SK-N-DZ (cell line): Measurements from ENCODE around the gene AFAP1.

Source experiments
- DNase-seq: peaks from one replicate; pipeline ENCODE4 v3.0.0-alpha.2; 2015; ENCODE audit warnings: low spot score

The AFAP1 gene

DNA sequence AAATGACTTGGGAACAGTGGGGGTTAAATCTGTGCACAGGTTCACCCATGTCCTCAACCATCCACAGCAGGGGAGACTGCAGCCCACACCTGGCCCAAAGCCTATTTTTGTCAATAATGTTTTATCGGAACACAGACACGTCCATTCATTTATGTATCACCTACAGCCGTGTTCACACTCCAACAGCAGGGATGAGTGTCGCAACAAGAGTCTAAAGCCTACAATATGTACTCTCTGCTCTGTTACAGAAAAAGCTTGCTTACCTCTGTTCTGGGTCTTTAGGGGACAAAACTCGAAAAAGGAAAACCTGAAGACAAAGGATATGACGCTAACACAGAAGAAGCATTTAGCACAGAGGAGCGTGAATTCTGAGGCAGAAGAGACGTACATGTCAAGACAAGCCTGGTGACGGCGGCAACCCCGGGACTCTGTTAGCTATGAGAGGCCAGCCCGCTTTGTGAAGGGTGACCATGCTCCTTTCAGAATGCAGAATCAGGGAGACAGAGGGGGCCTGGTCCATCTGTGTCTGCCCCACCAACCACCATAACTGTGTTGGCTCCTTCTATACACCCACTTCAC is 45.5 kb downstream of the AFAP1 start:
- no peak for DNase-seq

- DNase-seq = no peak
These were observed 46.1 kb downstream of the AFAP1 start for GRCh38 chr4:7893539-7893938.

DNA sequence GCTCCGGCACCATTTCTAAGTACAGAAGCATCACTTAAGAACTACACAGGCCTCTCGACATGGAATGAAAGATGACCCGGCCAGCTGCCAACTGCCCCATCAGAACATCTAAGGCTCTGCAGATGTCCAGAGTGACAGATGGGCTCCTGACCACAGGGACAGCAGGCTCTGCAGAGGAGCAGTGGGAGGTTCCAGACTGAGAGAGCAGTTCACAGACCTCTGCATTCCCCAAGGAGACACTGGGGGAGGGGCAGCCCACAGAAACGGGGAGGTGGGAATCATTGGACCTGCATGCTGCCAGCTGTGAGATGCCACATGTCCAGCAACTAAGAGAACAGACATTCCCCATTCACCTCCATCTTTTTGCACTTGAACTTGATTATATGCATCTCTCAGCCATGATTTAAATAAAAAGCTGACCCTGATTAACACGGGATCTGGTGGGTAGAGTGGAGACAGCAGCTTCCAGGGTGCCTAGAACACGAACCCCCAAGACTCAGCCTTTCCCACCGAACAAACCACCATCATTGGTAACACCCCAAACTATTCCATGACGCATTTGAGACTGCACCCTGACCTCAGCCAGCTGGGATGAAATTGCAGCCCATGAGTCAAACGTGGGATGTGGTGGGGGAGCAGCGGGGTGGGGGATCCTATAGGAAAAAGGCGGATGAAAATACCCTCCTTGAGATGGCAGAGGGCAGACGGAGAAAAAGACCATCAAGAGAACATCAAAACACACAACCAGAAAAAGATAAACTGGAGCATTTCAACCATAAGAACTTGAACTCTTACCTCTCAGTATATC is 47.2 kb downstream of the AFAP1 start:
- DNase-seq = peak; percentile 88

- DNase-seq = no peak
These were observed 48.8 kb downstream of the AFAP1 start for GRCh38 chr4:7890635-7891393.

- no peak for DNase-seq
These were observed 52.2 kb downstream of the AFAP1 start for GRCh38 chr4:7887436-7887835.

DNA sequence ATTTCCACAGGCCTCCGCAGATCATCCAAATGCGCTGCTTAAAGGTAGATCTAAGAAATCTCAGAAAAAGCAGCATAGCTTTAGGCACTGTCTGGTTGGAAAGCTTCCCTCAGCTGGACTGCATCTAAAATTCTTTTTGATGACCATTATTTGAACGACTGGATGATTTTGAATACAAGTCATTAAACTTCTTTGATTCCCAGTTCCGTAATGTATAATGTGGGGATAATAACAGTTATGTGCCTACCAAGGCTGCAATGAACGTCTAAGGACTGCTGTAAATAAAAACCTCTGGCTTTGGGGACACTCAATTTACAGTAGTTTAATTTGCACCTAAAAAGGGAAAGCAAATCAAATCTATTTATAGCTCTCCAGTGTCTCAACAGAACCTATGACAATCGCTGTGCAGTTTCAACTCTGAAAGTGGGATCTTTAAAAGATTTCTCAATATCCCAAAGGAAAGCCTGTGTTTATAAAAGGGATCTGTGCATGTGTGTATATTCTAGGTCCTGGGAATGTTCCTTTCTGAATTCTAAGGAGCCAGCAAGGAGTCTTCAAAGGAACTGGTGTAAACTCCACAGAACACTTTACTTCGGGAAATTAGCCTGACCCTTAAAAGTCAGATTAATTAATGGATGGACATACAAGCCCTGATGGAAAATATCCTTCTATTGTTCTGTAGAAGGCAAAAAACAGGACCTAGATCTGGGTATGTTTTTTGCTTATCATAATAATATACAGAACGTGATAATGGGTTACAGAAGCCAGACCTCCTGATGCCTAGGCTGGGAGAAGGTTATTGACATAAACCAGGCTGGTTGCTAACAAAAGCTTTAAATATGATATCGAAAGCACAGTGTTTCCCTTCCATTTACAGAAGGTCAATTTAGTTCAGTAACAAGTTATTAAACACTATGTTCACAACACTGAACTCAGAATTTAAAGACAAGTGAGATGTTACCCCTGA is 53.4 kb downstream of the AFAP1 start:
- peak; percentile 79 for DNase-seq

DNA sequence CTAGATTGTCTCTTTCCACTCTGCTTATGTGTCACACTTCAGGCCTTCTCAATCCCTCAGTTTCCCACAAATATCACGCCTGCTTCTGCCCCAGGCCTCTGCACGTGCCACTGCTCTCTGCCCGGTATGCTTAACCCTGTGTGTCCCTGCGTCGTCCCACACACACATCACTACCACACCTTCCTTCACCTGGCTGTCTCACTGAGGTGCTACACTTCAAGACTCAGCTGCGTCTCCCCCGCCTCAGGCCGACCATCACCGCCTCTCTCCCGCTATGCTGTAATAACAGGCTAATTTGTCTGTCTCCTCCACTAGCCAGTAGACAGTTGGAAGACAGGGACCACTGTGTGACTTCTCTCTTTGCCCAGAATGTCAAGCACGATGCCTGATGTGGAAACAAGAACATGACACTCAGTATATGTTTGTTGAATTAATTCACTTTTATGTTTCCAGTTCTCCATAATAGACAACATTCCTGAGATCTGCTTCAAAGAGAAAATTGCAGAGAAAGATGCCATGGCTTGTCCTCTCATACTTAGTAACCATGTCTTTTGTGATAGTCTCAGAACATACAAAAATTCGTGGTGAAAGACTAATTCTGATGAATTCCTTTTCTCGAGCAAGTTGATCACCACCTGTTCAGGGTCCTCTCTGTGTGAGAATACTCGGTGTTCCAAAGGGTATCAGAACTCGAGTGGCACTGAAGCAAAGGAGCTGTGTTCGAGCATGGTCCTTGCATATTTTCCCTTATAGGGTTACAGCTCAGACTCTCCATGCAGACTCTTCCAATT is 54.2 kb downstream of the AFAP1 start:
- peak; percentile 31 for DNase-seq

DNA sequence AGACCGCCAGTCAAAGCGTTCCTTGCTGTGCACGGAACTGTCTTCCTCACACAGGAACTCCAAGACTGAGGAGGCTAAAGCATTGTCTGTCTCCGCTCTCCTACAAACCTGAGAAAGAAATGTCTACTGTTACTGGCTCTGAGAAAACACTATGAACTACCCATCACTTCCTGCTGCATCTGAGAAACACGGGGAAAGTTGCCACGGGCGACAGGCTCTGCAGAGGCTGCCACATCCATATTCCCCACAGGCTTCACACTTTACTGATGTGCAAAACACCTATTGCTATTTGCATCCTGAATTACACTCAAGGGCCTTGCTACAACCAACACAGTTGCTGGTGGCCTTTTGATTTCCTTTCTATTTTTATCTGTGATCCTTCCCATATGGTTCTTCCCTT is 59.0 kb downstream of the AFAP1 start:
- no peak for DNase-seq

- DNase-seq = peak; percentile 65
These were observed 60.5 kb downstream of the AFAP1 start for GRCh38 chr4:7879127-7879526.

DNA sequence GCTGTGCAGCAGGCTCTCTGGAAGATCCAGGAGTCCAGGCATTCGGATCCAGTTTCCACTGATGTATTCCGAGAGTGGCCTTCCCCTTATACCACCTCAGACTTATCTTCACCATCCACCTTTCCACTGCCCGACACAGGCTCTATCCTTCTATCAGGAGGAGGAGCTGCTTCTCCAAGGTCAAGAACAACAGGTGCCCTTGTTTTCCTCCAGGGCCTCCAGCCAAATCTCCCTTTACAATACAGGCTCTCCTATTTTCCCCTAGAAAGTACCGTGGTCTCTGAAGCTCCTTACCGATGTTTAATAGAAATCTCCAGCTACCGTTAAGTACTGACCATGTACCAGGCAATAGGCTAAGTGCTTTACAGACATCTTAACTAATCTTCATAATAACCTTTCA is 61.3 kb downstream of the AFAP1 start:
- no peak for DNase-seq

- no peak for DNase-seq
These were observed 62.5 kb downstream of the AFAP1 start for GRCh38 chr4:7877176-7877575.

DNA sequence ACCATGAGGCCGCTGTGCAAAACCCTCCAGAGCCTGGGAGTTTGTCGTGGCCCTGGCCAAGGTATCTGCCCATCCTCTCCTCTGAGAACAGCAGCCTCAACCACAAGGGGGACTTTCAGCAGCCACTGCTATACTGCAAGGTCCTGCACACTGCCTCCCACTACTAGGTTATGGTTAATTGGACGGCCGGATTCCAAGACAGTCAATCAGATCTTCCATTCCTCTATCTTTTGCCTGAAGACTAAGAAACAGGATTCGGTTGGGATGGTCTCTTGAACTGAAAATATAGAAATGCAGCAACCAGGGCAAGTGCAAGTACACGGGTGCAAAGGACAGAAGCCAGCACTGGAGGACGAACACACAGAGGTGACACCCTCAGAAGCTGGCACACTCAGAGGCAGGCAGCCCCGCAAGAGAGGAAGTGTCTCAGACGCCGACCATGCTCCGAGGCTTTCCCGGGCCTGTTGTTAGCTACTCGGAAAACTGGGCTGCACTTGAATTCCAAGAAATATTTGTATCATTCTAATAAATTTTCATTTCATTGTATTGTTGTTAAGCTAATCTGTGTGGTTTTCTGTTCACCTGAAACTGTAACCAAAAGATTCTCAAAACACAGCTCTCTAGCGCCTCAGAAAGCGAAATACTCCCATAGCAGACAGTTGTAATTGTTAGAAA is 63.3 kb downstream of the AFAP1 start:
- peak; percentile 39 for DNase-seq

- DNase-seq = no peak
These were observed 64.8 kb downstream of the AFAP1 start for GRCh38 chr4:7874838-7875237.

DNA sequence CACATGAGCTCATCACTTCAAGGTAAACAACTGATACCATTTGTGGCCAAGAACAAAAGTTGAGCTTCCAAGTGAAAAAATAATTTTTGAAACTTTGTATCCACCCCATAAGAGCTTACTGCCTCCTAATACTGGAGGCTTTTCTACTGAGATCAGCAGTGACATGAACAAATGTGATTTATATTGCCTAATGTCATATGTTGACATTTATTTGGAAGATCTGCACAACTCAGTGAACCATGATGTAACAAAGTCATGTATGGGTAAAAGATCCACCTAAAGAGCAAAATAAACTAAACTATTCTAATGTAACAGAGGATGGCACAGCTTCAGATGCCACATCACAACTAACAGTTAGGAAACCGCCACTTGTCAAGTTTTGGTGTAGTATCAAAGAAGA is 65.8 kb downstream of the AFAP1 start:
- no peak for DNase-seq

GRCh38 chr4:7872264-7872771 is 67.3 kb downstream of the AFAP1 start:
- no peak for DNase-seq

GRCh38 chr4:7871356-7871755 is 68.3 kb downstream of the AFAP1 start:
- DNase-seq = no peak

- DNase-seq = no peak
These were observed 70.7 kb downstream of the AFAP1 start for GRCh38 chr4:7868892-7869471.

DNA sequence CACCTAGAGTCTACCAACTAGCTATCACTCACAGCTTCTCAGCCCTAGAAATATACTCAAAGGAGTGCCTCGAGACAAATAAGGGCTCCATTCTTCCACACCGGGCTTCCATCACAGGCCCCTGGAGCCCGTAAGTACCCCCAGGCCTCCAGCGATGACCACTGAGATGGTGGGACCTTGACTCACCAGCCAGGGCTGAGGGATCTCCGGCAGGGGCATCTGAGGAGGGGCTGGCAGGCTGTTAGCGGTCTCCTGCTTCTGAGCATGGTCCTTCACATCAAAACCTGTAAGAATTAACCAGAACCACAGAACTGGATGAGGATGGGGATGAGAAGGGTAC is 71.3 kb downstream of the AFAP1 start:
- no peak for DNase-seq

GRCh38 chr4:7867701-7868435 is 71.8 kb downstream of the AFAP1 start:
- DNase-seq = no peak
